Measurements from ENCODE around the gene NSRP1. TPM values are rescaled to one million over a fixed set of nuclear protein-coding genes. Genes with fewer than 3 reads are reported as not detected.

Gene NSRP1
- total and polyA plus RNA-seq, 2 of the 8 experiments (the other 6 are each of a cell fraction or from before 2014, with no cell fraction given) = 6.1 to 22.4 TPM

DNA sequence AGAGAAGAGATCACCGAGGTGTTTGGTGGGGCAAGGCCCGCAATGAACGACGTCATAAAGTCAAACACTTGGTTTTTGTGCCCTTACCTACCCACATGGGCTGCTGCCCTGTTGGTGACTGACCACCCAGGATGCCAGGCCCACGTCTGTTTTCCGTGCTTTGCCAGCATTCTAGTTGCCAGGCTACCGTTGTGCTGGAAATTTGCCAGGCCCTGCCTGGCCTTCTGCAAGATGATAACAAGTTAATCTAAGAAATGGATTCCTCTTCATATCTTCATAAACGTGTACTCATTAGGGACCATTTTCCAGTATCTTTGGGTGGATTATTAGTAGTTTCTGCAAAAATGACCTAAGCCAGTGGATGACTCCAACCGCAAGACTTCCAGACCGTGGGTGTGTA lies 83.5 kb downstream of the NSRP1 start:
- ChIA-PET CTCF (ENCODE audit: partially characterized antibody) (interaction anchor here (2.0 to 2.8 kb wide), 2 partner anchors 12 to 13 kb away, joined by 7 to 8 read pairs; no protein-coding TSS in a partner anchor), POLR2A (ENCODE audit: partially characterized antibody) (no interaction called here)
- Histone ChIP-seq H3K4ac (replicated peaks; ENCODE audit: insufficient read length, low read depth, low read length) (no peak overlapping the region), H3K23me2 (ENCODE audit: low read depth, low read length) (no peaks in the 10 kb centered on the region), H3K23ac (ENCODE audit: insufficient read length) (no peak overlapping the region), H3K36me3 (ENCODE audit: control insufficient read depth in 2 of 4, insufficient read depth in 4 of 4, low read length in 3 of 4) (no peaks in the 10 kb centered on the region), H2BK15ac (ENCODE audit: low read length) (no peak overlapping the region), H3K9ac (replicated peaks in 1 of 4; ENCODE audit: extremely low read depth in 1 of 4, low read depth in 3 of 4, low read length in 3 of 4) (no peak overlapping the region), H3K18ac (ENCODE audit: extremely low read depth, low read length) (no peak overlapping the region), H3K4me1 (replicated peaks in 1 of 4; ENCODE audit: control insufficient read depth in 3 of 4, insufficient read depth in 4 of 4, low read length in 3 of 4) (no peaks in the 10 kb centered on the region), H3K79me1 (ENCODE audit: low read depth, low read length) (no peaks in the 10 kb centered on the region), H4K8ac (ENCODE audit: extremely low read depth, insufficient read depth, low read length) (no peak overlapping the region), H4K91ac (replicated peaks; ENCODE audit: insufficient read length, low read length) (no peak overlapping the region), H3K9me3 (ENCODE audit: insufficient read depth in 2 of 2, low read depth in 1 of 2, low read length in 1 of 2) (no peaks in the 10 kb centered on the region), H3K4me2 (ENCODE audit: insufficient read depth in 1 of 2, low read depth in 2 of 2, low read length in 2 of 2) (no peak overlapping the region), H3K27me3 (replicated peaks in 1 of 4; ENCODE audit: control insufficient read depth in 3 of 4, extremely low read depth in 1 of 4, insufficient read depth in 3 of 4, low read length in 3 of 4) (no peaks in the 10 kb centered on the region), H2BK5ac (ENCODE audit: low read depth, low read length) (no peak overlapping the region), H2AFZ (ENCODE audit: low read length) (no peak overlapping the region), H2BK120ac (replicated peaks; ENCODE audit: low read depth, low read length) (no peak overlapping the region), H3K27ac (ENCODE audit: low read depth, low read length) (no peak overlapping the region), H3K14ac (ENCODE audit: insufficient read length) (no peak overlapping the region), H2BK20ac (ENCODE audit: low read length) (no peak overlapping the region), H4K5ac (ENCODE audit: insufficient read length, low read depth, low read length) (no peak overlapping the region), H4K20me1 (replicated peaks in 1 of 2; ENCODE audit: control insufficient read depth in 1 of 2, insufficient read depth in 2 of 2, low read length in 2 of 2) (no peaks in the 10 kb centered on the region), H3K56ac (replicated peaks; ENCODE audit: insufficient read length, low read depth, low read length) (no peak overlapping the region), H3K79me2 (ENCODE audit: control insufficient read depth in 1 of 2, insufficient read depth in 2 of 2, low read length in 2 of 2) (no peaks in the 10 kb centered on the region), H2BK12ac (ENCODE audit: low read depth, low read length) (no peak overlapping the region), H3K4me3 (ENCODE audit: extremely low read depth in 1 of 4, insufficient read depth in 2 of 4, low read depth in 3 of 4, low read length in 4 of 4) (no peak overlapping the region), H2AK5ac (ENCODE audit: low read depth, low read length) (no peak overlapping the region)
- 84% methylated on average over 10 of the region's 10 CpGs; no CpG with 5 or more reads in 1 of the 2 experiments for WGBS, 2 experiments (ENCODE audit: extremely low coverage in 1 of 2, insufficient coverage in 1 of 2, insufficient read length in 1 of 2, insufficient replicate concordance in 2 of 2, low coverage in 1 of 2, low lambda C conversion rate in 2 of 2, missing lambda C conversion rate in 1 of 2)
- FAIRE-seq = no peak
- no peak for DNase-seq (ENCODE audit: low read depth in 1 of 2, low spot score in 2 of 2)
- TF ChIP-seq JUND (IDR thresholded peaks at IDR 0.05; ENCODE audit: low read length) (no peak), MAFK (IDR thresholded peaks at IDR 0.05; ENCODE audit: low read depth, low read length) (no peak)
- TF ChIP-seq, protein P1, sequence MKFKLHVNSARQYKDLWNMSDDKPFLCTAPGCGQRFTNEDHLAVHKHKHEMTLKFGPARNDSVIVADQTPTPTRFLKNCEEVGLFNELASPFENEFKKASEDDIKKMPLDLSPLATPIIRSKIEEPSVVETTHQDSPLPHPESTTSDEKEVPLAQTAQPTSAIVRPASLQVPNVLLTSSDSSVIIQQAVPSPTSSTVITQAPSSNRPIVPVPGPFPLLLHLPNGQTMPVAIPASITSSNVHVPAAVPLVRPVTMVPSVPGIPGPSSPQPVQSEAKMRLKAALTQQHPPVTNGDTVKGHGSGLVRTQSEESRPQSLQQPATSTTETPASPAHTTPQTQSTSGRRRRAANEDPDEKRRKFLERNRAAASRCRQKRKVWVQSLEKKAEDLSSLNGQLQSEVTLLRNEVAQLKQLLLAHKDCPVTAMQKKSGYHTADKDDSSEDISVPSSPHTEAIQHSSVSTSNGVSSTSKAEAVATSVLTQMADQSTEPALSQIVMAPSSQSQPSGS (IDR thresholded peaks at IDR 0.05; ENCODE audit: low read length) = no peak
